H1 (cell line): ENCODE results near the gene NOSIP. TPM values are rescaled to one million over a fixed set of nuclear protein-coding genes. Genes with fewer than 3 reads are reported as not detected.

Experiments used
- CTCF ChIA-PET: fragments of 300-600 bp; sonication (Branson Sonifier 250); formaldehyde crosslinking; loops from one replicate; lab custom pipeline; 2021; ENCODE audit not compliant: partially characterized antibody; lab: Charles Lee
- POLR2A ChIA-PET: fragments of 300-600 bp; sonication (Branson Sonifier 250); formaldehyde crosslinking; loops from one replicate; lab custom pipeline; 2021; ENCODE audit warnings: inconsistent platforms; ENCODE audit not compliant: partially characterized antibody; lab: Charles Lee
- DNase-seq, 2 experiments: peaks; one replicate each; pipeline versions ENCODE4 v3.0.0 to v3.0.0-alpha.2; 2010 to 2022; ENCODE audit warnings: low spot score in 2 of 2, low read depth in 1 of 2, mixed read lengths in 1 of 2
- FAIRE-seq: peaks from 2 replicates; lab custom pipeline; 2011; peaks lifted over from hg19 to GRCh38; lab: Jason Lieb, UNC
- H2AFZ ChIP-seq: 2 replicates; pipeline ENCODE4 v1.8.1; 2012; ENCODE audit warnings: low read length, inconsistent platforms
- H2AK5ac ChIP-seq: 2 replicates; pipeline ENCODE4 v1.6.1; 2013; ENCODE audit warnings: low read depth, low read length
- H2BK120ac ChIP-seq: replicated peaks from 2 replicates; pipeline ENCODE3; 2013; ENCODE audit warnings: low read depth, low read length, inconsistent platforms
- H2BK12ac ChIP-seq: 2 replicates; pipeline ENCODE4 v1.6.1; 2013; ENCODE audit warnings: low read depth, low read length
- H2BK15ac ChIP-seq: 2 replicates; pipeline ENCODE4 v1.6.1; 2013; ENCODE audit warnings: low read length
- H2BK20ac ChIP-seq: 2 replicates; pipeline ENCODE4 v1.6.1; 2013; ENCODE audit warnings: low read length
- H2BK5ac ChIP-seq: 2 replicates; pipeline ENCODE4 v1.6.1; 2013; ENCODE audit warnings: low read depth, low read length
- H3K14ac ChIP-seq: 2 replicates; pipeline ENCODE4 v1.6.1; 2013; ENCODE audit warnings: inconsistent platforms; ENCODE audit not compliant: insufficient read length
- H3K18ac ChIP-seq: 2 replicates; pipeline ENCODE4 v1.6.1; 2013; ENCODE audit warnings: low read length; ENCODE audit errors: extremely low read depth
- H3K23ac ChIP-seq: 2 replicates; pipeline ENCODE4 v1.6.1; 2013; ENCODE audit warnings: inconsistent platforms; ENCODE audit not compliant: insufficient read length
- H3K23me2 ChIP-seq: 2 replicates; pipeline ENCODE4 v1.6.1; 2013; ENCODE audit warnings: low read depth, low read length
- H3K27ac ChIP-seq: 2 replicates; pipeline ENCODE4 v1.6.1; 2011; ENCODE audit warnings: low read depth, low read length, inconsistent platforms
- H3K27me3 ChIP-seq, 4 experiments: replicated peaks in 1 of 4; 1 replicate in 1 of 4; 2 replicates in 3 of 4; pipeline versions ENCODE4 v1.6.1 to v1.8.1; 2011 to 2013; ENCODE audit warnings: low read length in 3 of 4, mild to moderate bottlenecking in 3 of 4, inconsistent platforms in 2 of 4, mixed read lengths in 2 of 4, moderate library complexity in 1 of 4; ENCODE audit not compliant: control insufficient read depth in 3 of 4, insufficient read depth in 3 of 4; ENCODE audit errors: extremely low read depth in 1 of 4
- H3K36me3 ChIP-seq, 4 experiments: 2 replicates each; pipeline versions ENCODE4 v1.6.1 to v1.8.1; 2011 to 2013; ENCODE audit warnings: mild to moderate bottlenecking in 4 of 4, low read length in 3 of 4, moderate library complexity in 2 of 4, control low read depth in 1 of 4, inconsistent platforms in 1 of 4; ENCODE audit not compliant: insufficient read depth in 4 of 4, control insufficient read depth in 2 of 4
- H3K4ac ChIP-seq: replicated peaks from 2 replicates; pipeline ENCODE3; 2013; ENCODE audit warnings: low read length, low read depth, mixed read lengths, inconsistent platforms; ENCODE audit not compliant: insufficient read length
- H3K4me1 ChIP-seq, 4 experiments: replicated peaks in 1 of 4; 1 replicate in 1 of 4; 2 replicates in 3 of 4; pipeline versions ENCODE4 v1.6.1 to v1.8.1; 2011 to 2013; ENCODE audit warnings: low read length in 3 of 4, inconsistent platforms in 2 of 4, mixed read lengths in 1 of 4; ENCODE audit not compliant: insufficient read depth in 4 of 4, control insufficient read depth in 3 of 4
- H3K4me2 ChIP-seq, 2 experiments: 2 replicates each; pipeline versions ENCODE4 v1.6.1 to v1.8.1; 2011 to 2013; ENCODE audit warnings: low read depth in 2 of 2, low read length in 2 of 2, control low read depth in 1 of 2, inconsistent platforms in 1 of 2, mild to moderate bottlenecking in 1 of 2; ENCODE audit not compliant: insufficient read depth in 1 of 2
- H3K4me3 ChIP-seq, 4 experiments: fragments of 200-600, 300-600 bp in 1 of 4; sonication (generic), shearing (Covaris generic), sonication (Bioruptor Twin) in 1 of 4; 2 replicates each; pipeline versions ENCODE4 v1.5.1 to v1.8.1; 2011 to 2016; ENCODE audit warnings: low read length in 4 of 4, low read depth in 3 of 4, control low read depth in 2 of 4, inconsistent platforms in 2 of 4, mild to moderate bottlenecking in 2 of 4, mixed read lengths in 1 of 4, moderate library complexity in 1 of 4; ENCODE audit not compliant: insufficient read depth in 2 of 4; ENCODE audit errors: extremely low read depth in 1 of 4
- H3K56ac ChIP-seq: replicated peaks from 2 replicates; pipeline ENCODE3; 2013; ENCODE audit warnings: low read depth, mild to moderate bottlenecking, mixed read lengths, low read length, inconsistent platforms; ENCODE audit not compliant: insufficient read length
- H3K79me1 ChIP-seq: 2 replicates; pipeline ENCODE4 v1.6.1; 2013; ENCODE audit warnings: low read depth, low read length, control low read depth
- H3K79me2 ChIP-seq, 2 experiments: 2 replicates each; pipeline versions ENCODE4 v1.6.1 to v1.8.1; 2012 to 2013; ENCODE audit warnings: low read length in 2 of 2, mild to moderate bottlenecking in 2 of 2, inconsistent platforms in 1 of 2; ENCODE audit not compliant: insufficient read depth in 2 of 2, control insufficient read depth in 1 of 2
- H3K9ac ChIP-seq, 4 experiments: replicated peaks in 1 of 4; 1 replicate in 1 of 4; 2 replicates in 3 of 4; pipeline versions ENCODE4 v1.6.1 to v1.8.1; 2011 to 2013; ENCODE audit warnings: low read depth in 3 of 4, low read length in 3 of 4, control low read depth in 2 of 4, mild to moderate bottlenecking in 2 of 4, moderate library complexity in 2 of 4, inconsistent platforms in 1 of 4; ENCODE audit errors: extremely low read depth in 1 of 4
- H3K9me3 ChIP-seq, 2 experiments: 2 replicates each; pipeline versions ENCODE4 v1.6.1 to v1.8.1; 2012 to 2013; ENCODE audit warnings: mild to moderate bottlenecking in 2 of 2, moderate library complexity in 2 of 2, control low read depth in 1 of 2, inconsistent platforms in 1 of 2, low read depth in 1 of 2, low read length in 1 of 2, mixed read lengths in 1 of 2; ENCODE audit not compliant: insufficient read depth in 2 of 2
- H4K20me1 ChIP-seq, 2 experiments: replicated peaks in 1 of 2; 2 replicates each; pipeline versions ENCODE3 to v1.8.1; 2011 to 2013; ENCODE audit warnings: inconsistent platforms in 2 of 2, low read length in 2 of 2, mild to moderate bottlenecking in 1 of 2; ENCODE audit not compliant: insufficient read depth in 2 of 2, control insufficient read depth in 1 of 2
- H4K5ac ChIP-seq: 2 replicates; pipeline ENCODE4 v1.6.1; 2013; ENCODE audit warnings: low read length, low read depth, mixed read lengths, inconsistent platforms; ENCODE audit not compliant: insufficient read length
- H4K8ac ChIP-seq: 2 replicates; pipeline ENCODE4 v1.8.0; 2013; ENCODE audit warnings: mild to moderate bottlenecking, moderate library complexity, low read length, inconsistent platforms; ENCODE audit not compliant: insufficient read depth; ENCODE audit errors: extremely low read depth
- H4K91ac ChIP-seq: replicated peaks from 2 replicates; pipeline ENCODE3; 2013; ENCODE audit warnings: low read length, mixed read lengths, inconsistent platforms; ENCODE audit not compliant: insufficient read length
- EZH2 ChIP-seq: fragments of 200-600 bp; sonication (generic); IDR thresholded peaks from 2 replicates; pipeline ENCODE4 v1.7.1; 2012; ENCODE audit warnings: low read depth, mild to moderate bottlenecking, moderate library complexity, low read length, inconsistent platforms; ENCODE audit not compliant: severe bottlenecking
- POLR2AphosphoS5 ChIP-seq: IDR thresholded peaks from 2 replicates; pipeline ENCODE4 v1.6.1; 2011; ENCODE audit warnings: low read depth, low read length
- WGBS, 2 experiments: shearing (Covaris generic) in 1 of 2; methylation state at CpG; one replicate each; pipeline versions ENCODE4 v1.1.6 to v1.1.7; 2013 to 2015; ENCODE audit warnings: low lambda C conversion rate in 2 of 2, mixed read lengths in 2 of 2, inconsistent platforms in 1 of 2, low coverage in 1 of 2, missing lambda C conversion rate in 1 of 2; ENCODE audit not compliant: insufficient replicate concordance in 2 of 2, insufficient coverage in 1 of 2, insufficient read length in 1 of 2; ENCODE audit errors: extremely low coverage in 1 of 2, missing lambda C conversion rate in 1 of 2; 5-methylcytosine and 5-hydroxymethylcytosine counted together
- polyA plus RNA-seq, 7 experiments: library from polyadenylated mRNA; depleted of rRNA in 3 of 7; stranded (reverse) in 5 of 7; unstranded in 2 of 7; fragments of >200 nt in 5 of 7; fragments of 200-250 nt in 2 of 7; gene quantifications; 1 replicate in 5 of 7; 2 replicates in 1 of 7; 4 replicates in 1 of 7; pipeline versions ENCODE4 v1.2.1 to v1.2.3, GENCODE V29; 2011 to 2013; ENCODE audit warnings: missing spikeins in 2 of 7, mixed read lengths in 2 of 7
- total RNA-seq: library from RNA; stranded (reverse); fragmentation: NEBNext Ultra II Directional; extraction: Animal tissue kit (Norgen Biotek cat#: 25700); gene quantifications from 2 replicates; pipeline ENCODE4 v1.2.1, GENCODE V29; 2021

NOSIP gene
- total and polyA plus RNA-seq, 2 of the 8 experiments (the other 6 are each of a cell fraction or from before 2014, with no cell fraction given), result 85.1 to 192 TPM

- H2AK5ac ChIP-seq, result no peak overlapping the region
- DNase-seq, result no peak
- no peak overlapping the region for H2AFZ ChIP-seq
- H3K14ac ChIP-seq, result no peak overlapping the region
- H3K18ac ChIP-seq, result no peak overlapping the region
- FAIRE-seq, result no peak
- H2BK120ac ChIP-seq, result no peak overlapping the region
- no peak overlapping the region for H3K9ac ChIP-seq
- no peak overlapping the region for H2BK5ac ChIP-seq
- no peak overlapping the region for H3K4me3 ChIP-seq
- no peak overlapping the region for H4K91ac ChIP-seq
- H2BK20ac ChIP-seq, result no peak overlapping the region
- H3K27ac ChIP-seq, result no peak overlapping the region
- H3K4me1 ChIP-seq, result peaks cover 0 to 9% (median 5%) of the 10 kb centered on the region in 4 experiments; a peak in 5 of 7 replicates
- H3K56ac ChIP-seq, result no peak overlapping the region
- peaks cover 0 to 9% (median 4%) of the 10 kb centered on the region in 4 experiments; a peak in 4 of 8 replicates for H3K36me3 ChIP-seq
- ChIA-PET POLR2A (interaction anchor here (0.6 to 4.1 kb wide), 11 partner anchors 10 to 126 kb away, joined by 3 to 17 read pairs (median 4); partner anchors contain the start of gene PIH1D1), CTCF (interaction anchor here (0.6 to 18.1 kb wide), 9 partner anchors 17 to 151 kb away, joined by 3 to 240 read pairs (median 3); no protein-coding TSS in a partner anchor)
- H3K79me1 ChIP-seq, result no peaks in the 10 kb centered on the region; the same call in 1 of the 2 replicates
- H3K9me3 ChIP-seq, result no peaks in the 10 kb centered on the region
- no peak overlapping the region for H3K4ac ChIP-seq
- H2BK12ac ChIP-seq, result no peak overlapping the region
- H4K8ac ChIP-seq, result no peak overlapping the region
- peaks cover 0 to 4% of the 10 kb centered on the region in 2 experiments for H4K20me1 ChIP-seq
- TF ChIP-seq EZH2, result no peak
- TF ChIP-seq POLR2AphosphoS5, result no peak
- H3K4me2 ChIP-seq, result no peak overlapping the region
- no peak overlapping the region for H2BK15ac ChIP-seq
- WGBS, 2 experiments, result 93% methylated on average over 7 of the region's 7 CpGs; no CpG with 5 or more reads in 1 of the 2 experiments
- no peaks in the 10 kb centered on the region; a peak in 2 of 7 replicates for H3K27me3 ChIP-seq
- H3K23ac ChIP-seq, result no peak overlapping the region
- no peak overlapping the region for H4K5ac ChIP-seq
- H3K23me2 ChIP-seq, result peaks cover 4% of the 10 kb centered on the region
- no peaks in the 10 kb centered on the region for H3K79me2 ChIP-seq
These were observed 28.8 kb downstream of the NOSIP start for GRCh38 chr19:49551531-49551930.
